Lower leg skin (tissue), 3 donors: ENCODE results near the gene ITIH3.

ENCODE experiments used
- POLR2A ChIP-seq, 2 donors: fragments of 450-650 bp; IDR thresholded peaks; one replicate each; pipeline ENCODE4 v1.6.1; 2016 to 2017; ENCODE audit warnings: antibody characterized with exemption in 2 of 2, mild to moderate bottlenecking in 1 of 2, moderate library complexity in 1 of 2
- TF ChIP-seq, protein P1 (sequence below), 3 donors: fragments of 450-650 bp; IDR thresholded peaks; one replicate each; pipeline ENCODE4 v1.5.1; 2016; ENCODE audit warnings: antibody characterized with exemption in 3 of 3, mild to moderate bottlenecking in 3 of 3, moderate library complexity in 2 of 3

DNA sequence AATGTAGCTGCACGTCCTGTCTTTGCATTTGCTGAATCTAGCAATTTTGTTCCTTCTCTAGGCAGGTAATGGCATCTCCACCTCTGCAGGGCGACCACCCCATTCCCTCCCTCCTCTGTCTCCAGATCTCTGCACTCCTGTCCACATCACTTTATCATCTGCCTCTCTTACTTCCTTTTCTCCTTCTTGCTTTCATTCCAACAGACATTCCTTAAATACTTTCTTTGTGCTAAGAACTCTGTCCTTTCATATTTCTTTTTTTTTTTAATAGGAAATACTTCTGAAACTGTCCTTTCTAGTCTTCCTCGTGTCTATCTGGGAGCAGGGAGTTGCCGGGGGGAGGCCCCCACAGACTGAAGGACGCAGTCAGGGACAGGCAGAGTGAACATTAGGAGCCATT is 7.2 kb downstream of the ITIH3 start:
- TF ChIP-seq POLR2A (IDR thresholded peaks at IDR 0.05), result no peak
- TF ChIP-seq, protein P1, sequence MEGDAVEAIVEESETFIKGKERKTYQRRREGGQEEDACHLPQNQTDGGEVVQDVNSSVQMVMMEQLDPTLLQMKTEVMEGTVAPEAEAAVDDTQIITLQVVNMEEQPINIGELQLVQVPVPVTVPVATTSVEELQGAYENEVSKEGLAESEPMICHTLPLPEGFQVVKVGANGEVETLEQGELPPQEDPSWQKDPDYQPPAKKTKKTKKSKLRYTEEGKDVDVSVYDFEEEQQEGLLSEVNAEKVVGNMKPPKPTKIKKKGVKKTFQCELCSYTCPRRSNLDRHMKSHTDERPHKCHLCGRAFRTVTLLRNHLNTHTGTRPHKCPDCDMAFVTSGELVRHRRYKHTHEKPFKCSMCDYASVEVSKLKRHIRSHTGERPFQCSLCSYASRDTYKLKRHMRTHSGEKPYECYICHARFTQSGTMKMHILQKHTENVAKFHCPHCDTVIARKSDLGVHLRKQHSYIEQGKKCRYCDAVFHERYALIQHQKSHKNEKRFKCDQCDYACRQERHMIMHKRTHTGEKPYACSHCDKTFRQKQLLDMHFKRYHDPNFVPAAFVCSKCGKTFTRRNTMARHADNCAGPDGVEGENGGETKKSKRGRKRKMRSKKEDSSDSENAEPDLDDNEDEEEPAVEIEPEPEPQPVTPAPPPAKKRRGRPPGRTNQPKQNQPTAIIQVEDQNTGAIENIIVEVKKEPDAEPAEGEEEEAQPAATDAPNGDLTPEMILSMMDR (IDR thresholded peaks at IDR 0.05), result no peak
